GM18499 (cell line): ENCODE results near the gene MB.

Source experiments
- ATAC-seq: cut with Tn5 transposase; IDR thresholded peaks from one replicate; pipeline ENCODE4 v1.9.1; 2021; ENCODE audit warnings: moderate number of reproducible peaks; ENCODE audit not compliant: insufficient read depth, unreplicated experiment

MB gene

GRCh38 chr22:35619336-35620094, 2.4 kb upstream of the MB start:
- no peak for ATAC-seq

GRCh38 chr22:35618427-35619223, 1.5 kb upstream of the MB start:
- ATAC-seq: no peak

DNA sequence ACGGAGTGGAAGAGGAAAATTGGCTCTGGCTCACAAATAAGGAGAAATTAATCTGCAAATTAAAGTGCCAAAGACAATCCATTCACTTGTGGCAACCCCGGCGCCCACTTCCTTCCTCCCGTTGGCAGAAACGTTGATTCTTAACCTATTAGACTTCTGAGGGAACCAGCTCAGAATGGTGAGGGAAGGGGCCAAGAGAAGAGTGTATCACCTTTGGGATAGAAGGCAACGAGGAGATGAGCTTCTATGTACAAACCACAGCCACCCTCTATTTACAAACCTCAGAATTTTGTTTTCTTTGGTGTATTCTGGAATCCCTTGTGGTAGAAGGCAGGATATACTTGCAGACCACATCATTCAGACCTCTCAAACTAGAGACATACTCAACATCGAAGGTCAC, 1.1 kb downstream of the MB start:
- no peak for ATAC-seq

DNA sequence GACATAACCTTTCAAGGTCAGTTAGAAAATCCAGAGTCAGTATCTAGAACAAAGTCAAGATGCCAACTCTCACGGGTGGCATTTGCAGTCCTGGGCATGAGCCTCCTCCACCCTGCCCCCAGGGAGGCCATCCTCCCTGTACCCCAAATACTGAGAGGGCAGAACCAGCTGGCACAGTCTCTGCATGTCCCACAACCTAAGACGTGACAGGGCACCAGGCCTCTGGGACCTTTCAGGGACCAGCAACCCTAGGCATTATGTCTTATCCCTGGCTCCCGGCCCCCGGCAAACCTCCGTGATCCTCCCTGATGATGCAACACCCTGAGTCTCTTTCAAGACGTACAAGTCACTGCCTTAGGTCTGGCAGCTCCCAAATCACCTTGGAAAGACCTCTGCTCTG, 2.0 kb downstream of the MB start:
- no peak for ATAC-seq

DNA sequence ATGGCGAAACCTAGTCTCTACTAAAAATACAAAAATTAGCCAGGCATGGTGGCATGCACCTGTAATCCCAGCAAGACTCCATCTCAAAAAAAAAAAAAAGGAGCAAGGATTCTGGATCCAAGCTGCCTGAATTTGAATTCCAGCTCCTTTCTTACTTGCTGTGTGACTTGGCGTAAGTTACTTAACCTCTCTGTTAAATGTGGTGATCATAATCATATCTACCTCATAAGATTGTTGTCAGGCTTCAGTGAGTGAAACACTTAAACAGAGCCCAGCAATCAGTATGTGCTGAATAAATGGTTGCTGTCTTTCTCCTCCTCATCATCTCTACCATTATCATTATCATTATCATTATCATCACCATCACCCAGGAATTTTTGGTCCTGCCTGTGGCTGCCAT, 2.7 kb downstream of the MB start:
- no peak for ATAC-seq

DNA sequence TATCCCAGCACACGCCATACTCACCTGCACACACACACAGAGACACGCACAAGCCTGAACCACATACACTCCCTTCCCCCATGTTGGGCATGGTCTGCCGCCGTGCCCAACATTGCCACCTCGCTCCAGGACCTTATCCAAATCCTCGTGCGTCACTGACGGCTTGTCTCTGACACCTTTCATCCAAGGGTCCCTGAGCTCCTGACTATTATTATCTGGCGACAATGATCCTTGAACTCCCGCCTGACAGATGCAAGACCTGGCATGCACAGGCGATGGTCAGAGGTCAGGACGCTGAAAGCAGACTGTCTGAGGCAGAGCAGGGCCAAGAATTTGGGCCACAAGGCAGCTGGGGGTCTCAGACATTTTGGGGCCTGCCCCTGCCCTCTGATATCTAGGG, 4.2 kb downstream of the MB start:
- ATAC-seq: no peak

DNA sequence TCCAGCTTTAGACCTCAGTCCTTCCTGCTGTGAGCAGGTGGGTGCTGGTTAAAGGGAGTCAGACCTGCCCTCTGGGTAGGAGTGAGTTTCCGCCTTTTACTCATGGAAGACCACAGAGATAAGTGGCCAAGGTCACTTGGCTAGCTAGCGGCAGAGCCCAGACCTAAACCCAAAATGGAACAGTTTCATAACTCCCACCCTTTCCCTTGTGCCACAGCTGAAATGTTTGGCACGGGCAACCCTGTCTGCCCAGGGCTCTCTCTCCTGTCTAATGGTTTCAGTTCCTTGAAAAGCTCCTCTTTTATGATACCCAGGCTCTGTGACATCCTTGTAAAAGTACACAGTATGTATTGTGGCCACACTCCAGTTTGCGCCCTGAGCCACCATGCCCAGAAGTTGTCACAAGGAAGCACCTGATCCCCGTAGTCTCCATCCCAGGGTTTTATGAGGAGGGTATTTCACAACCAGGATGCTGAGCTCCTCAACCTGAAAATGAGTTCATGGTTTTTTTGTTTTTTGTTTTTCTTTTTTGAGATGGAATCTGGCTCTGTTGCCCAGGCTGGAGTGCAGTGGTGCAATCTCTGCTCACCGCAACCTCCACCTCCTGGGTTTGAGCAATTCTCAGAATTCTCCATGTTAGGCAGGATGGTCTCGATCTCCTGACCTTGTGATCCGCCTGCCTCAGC, 5.1 kb downstream of the MB start:
- ATAC-seq: no peak

- no peak for ATAC-seq
These were observed 5.8 kb downstream of the MB start for GRCh38 chr22:35611200-35611890.

GRCh38 chr22:35610741-35611140, 6.4 kb downstream of the MB start:
- ATAC-seq: no peak

DNA sequence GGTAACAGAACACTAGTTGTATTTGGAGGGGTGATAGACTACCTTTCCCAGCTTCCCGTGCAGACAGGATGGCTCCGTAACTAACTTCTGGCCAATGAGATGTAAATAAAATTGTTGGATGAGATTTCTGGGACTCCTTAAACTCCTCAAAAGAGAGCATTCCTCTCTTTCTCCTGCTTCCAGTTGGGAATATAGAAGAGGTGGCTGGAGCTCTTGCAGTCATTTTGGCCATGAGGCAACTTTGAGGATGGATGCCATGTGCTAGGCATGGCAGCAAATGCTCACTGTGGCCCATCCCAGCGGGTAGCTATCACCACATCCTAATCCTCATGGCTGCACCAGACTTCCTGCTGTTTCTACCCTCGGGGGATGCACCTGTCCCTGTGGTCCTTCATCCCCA, 7.4 kb downstream of the MB start:
- no peak for ATAC-seq

DNA sequence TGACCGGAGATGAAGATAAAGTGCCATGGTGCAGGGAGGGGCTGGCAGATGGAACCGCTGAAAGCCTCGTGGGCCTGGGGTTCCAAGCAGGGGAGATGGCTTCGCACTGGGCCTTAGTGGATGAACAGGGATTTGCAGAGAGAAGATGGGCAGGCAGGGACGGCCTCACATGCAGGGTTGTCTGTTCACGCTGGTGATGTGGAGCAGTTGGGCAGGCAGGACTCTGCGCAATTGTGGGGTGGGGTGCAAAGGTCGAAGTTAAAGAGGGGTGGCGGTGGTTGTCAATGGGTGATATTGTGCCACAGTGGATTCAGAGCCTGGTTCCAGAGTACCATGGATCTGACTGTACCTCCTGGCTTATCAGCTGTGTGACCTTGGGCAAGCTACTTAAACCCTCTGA, 7.9 kb downstream of the MB start:
- no peak for ATAC-seq

DNA sequence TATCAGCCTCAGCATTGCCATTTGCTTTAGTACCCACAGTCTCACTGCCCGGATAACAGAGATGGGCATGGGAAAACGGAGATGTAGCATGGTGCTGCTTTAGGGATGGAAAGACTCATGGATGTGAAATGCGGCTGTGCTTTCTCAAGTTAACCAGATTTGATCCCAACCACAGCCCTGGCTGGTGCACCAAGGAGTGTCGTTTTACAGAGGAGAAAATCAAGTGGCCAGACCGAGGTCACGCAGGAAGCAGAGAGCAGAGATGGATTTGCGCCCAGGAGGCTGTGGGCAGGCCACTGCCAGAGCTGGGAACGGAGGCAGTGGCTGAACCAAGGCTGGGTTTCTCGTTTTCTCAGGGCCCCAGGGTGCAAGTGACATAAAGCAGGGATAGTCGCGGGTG, 9.0 kb downstream of the MB start:
- no peak for ATAC-seq

GRCh38 chr22:35606916-35607315, 10.2 kb downstream of the MB start:
- no peak for ATAC-seq

- no peak for ATAC-seq
These were observed 11.2 kb downstream of the MB start for GRCh38 chr22:35605851-35606481.

- no peak for ATAC-seq
These were observed 11.8 kb downstream of the MB start for GRCh38 chr22:35605369-35605680.

DNA sequence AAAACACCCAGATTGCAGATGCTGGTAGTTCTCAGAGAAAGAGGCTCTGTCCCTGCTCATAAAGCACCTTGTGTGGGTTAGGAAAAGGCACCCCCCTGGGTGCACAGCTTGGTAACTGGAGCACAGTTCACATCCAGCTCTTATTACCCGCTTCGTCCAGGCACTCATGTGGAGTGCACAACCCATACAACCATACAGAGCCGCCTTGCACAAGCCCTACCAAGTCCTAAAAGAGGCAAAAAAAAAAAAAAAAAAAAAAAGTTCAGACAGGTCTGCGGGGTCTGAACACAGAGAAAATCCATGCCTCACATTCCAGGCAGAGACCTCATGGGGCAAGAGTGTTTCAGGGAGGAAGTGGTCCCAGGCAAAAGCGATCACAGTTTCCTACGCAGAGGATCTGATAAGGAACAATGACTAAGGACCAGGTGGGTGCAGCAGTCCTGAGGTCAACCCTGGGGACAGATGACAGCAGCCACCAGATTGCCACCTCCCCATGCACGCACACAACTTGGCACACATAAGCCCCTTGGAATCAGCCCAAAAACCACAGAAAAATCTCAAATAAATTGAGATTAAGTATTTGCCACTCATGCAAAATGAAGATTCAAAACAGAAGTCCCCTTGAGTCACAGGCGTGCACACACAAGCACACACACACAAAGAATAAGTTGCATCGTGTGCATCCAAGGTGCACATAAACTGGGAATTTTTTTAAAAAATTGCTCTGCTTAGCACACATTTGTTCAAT, 12.3 kb downstream of the MB start:
- ATAC-seq: no peak

DNA sequence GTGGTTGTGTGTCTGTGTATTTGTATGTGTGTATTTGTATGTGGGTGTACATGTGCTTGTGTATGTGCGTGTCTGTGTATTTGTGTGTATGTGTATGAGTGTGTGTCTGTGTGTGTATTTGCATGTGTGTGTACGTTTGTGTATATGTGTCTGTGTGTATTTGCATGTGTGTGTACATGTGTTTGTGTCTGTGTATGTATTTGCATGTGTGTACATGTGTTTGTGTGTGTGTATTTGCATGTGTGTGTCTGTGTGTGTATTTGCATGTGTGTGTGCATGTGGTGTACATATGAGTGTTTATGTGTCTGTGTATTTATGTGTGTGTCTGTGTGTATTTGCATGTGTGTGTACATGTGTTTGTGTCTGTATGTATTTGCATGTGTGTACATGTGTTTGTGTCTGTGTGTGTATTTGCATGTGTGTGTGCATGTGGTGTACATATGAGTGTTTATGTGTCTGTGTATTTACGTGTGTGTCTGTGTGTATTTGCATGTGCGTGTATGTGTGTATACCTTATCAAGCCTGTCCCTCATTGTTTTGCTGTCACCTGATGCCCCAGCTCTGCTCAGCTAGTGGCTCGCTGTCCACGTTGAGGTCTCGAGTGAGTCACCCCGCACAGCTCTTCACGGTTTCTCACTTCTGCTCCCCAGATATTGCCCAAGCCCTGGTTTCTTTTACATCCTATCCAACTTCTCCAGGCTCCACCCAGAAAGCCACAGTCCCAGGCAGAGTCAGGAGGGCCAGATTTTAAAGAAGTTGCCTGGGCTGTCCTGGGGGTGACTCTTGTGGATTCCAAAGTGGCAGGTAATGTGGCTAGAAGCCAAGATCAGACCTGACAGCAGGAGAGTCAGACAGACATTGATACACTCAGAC, 15.2 kb downstream of the MB start:
- no peak for ATAC-seq

DNA sequence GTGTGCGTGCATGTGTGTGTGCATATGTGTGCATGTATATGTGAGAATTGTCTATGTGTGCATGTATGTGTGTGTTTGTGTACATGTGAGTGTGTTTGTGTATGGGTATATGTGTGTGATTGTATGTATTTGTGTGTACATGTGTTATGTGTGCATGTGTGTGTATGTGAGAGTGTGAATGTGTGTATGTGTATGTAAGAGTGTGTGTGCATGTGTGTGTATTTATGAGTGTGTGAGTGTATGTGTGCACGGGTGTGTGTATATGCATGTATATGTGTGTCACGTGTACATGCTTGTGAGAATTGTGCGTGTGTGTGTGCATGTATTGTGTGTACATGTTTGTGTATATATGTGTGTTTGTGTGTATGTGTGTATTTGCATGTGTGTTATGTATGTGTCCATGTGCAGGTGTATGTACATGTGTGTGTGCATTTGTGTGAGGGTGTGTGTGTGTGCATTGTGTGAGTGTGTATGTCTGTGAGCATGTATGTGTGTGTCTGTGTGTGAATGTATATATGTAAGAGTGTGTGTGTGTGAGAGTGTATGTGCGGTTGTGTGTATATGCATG, 16.0 kb downstream of the MB start:
- ATAC-seq: no peak

DNA sequence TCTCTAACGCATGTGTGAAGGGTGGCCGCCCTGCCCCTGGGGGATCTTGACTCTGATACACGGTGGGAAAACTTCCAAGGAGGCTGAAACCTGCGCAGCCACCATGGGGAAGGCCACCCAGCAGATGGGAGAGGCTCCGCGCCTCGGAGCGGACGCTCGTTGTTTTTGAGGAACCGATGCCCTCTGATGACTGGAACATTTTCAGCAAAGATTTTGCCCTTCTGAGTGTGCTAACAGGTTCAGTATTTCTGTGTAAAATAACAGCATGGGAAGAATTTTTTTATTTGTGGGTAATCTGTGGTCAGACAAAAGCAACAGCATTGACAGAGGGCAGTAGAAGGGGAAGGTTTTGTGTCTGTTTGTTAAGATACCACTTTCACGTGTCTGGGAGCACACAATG, 16.7 kb downstream of the MB start:
- ATAC-seq: no peak
